IMR-90 (cell line): ENCODE data around the gene TMEM14A.

Experiments
- POLR2A ChIP-seq: IDR thresholded peaks from 2 replicates; pipeline ENCODE4 v1.6.1; 2012; ENCODE audit warnings: mild to moderate bottlenecking, low read depth, low read length
- RAD21 ChIP-seq: IDR thresholded peaks from 2 replicates; pipeline ENCODE4 v1.6.1; 2012; ENCODE audit warnings: low read length, improper control_type of control experiment
- TF ChIP-seq, protein P1 (sequence below): conservative IDR thresholded peaks from 2 replicates; pipeline ENCODE4 v1.5.1; 2012; ENCODE audit warnings: mild to moderate bottlenecking, low read depth, low read length, improper control_type of control experiment
- TF ChIP-seq, protein P2 (sequence below): fragments of 150-350 bp; IDR thresholded peaks from 2 replicates; pipeline ENCODE4 v1.6.1; 2017; ENCODE audit warnings: mild to moderate bottlenecking, antibody characterized with exemption, low read length, low read depth

DNA sequence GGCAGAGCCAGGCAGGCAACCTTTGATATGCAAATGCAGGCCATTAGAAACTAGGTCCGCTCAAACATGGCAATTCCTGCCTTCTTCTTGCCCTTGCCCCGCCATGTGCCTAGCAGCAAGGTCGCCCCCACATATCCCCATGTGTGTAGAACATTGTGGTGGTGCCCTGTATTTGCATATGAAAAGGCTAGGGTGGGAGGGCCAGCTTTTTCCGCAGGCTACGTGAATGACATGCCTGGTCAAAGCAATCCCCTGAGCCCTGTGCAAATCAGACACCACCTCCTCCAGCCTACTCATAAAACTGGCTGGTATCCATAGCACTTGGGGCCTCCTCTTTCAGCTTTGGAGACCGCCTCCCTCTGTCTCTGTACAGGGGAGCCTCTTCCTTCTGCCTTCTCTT is 60.8 kb downstream of the TMEM14A start:
- TF ChIP-seq POLR2A (no peak), RAD21 (no peak)
- TF ChIP-seq, protein P1, sequence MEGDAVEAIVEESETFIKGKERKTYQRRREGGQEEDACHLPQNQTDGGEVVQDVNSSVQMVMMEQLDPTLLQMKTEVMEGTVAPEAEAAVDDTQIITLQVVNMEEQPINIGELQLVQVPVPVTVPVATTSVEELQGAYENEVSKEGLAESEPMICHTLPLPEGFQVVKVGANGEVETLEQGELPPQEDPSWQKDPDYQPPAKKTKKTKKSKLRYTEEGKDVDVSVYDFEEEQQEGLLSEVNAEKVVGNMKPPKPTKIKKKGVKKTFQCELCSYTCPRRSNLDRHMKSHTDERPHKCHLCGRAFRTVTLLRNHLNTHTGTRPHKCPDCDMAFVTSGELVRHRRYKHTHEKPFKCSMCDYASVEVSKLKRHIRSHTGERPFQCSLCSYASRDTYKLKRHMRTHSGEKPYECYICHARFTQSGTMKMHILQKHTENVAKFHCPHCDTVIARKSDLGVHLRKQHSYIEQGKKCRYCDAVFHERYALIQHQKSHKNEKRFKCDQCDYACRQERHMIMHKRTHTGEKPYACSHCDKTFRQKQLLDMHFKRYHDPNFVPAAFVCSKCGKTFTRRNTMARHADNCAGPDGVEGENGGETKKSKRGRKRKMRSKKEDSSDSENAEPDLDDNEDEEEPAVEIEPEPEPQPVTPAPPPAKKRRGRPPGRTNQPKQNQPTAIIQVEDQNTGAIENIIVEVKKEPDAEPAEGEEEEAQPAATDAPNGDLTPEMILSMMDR, result no peak
- TF ChIP-seq, protein P2, sequence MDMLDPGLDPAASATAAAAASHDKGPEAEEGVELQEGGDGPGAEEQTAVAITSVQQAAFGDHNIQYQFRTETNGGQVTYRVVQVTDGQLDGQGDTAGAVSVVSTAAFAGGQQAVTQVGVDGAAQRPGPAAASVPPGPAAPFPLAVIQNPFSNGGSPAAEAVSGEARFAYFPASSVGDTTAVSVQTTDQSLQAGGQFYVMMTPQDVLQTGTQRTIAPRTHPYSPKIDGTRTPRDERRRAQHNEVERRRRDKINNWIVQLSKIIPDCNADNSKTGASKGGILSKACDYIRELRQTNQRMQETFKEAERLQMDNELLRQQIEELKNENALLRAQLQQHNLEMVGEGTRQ, result no peak
